Smooth muscle cell (in vitro differentiated cells): ENCODE results near the gene RAMACL. TPM values are rescaled to one million over a fixed set of nuclear protein-coding genes. Genes with fewer than 3 reads are reported as not detected.

ENCODE experiments used
- DNase-seq: peaks from one replicate; lab custom pipeline; 2025; ENCODE audit not compliant: unreplicated experiment; lab: John Stamatoyannopoulos, UW
- H2AFZ ChIP-seq: fragments of 200-600 bp; sonication (generic); 2 replicates; pipeline ENCODE4 v1.6.0; 2016; ENCODE audit warnings: antibody characterized with exemption, low read depth, mild to moderate bottlenecking
- H3F3A ChIP-seq: fragments of 200-600 bp; sonication (generic); 2 replicates; pipeline ENCODE4 v1.6.0; 2017; ENCODE audit warnings: antibody characterized with exemption, low read depth
- H3K27ac ChIP-seq: fragments of 200-600 bp; sonication (generic); 2 replicates; pipeline ENCODE4 v1.5.1; 2016; ENCODE audit warnings: low read depth, mild to moderate bottlenecking
- H3K27me3 ChIP-seq: fragments of 200-600 bp; sonication (generic); 2 replicates; pipeline ENCODE4 v1.6.1; 2016; ENCODE audit warnings: low read depth, mild to moderate bottlenecking
- H3K36me3 ChIP-seq: fragments of 200-600 bp; sonication (generic); 2 replicates; pipeline ENCODE4 v1.5.1; 2016; ENCODE audit warnings: low read depth
- H3K4me1 ChIP-seq: fragments of 200-600 bp; sonication (generic); 2 replicates; pipeline ENCODE4 v1.5.1; 2016; ENCODE audit warnings: low read depth
- H3K4me2 ChIP-seq: fragments of 200-600 bp; sonication (generic); 2 replicates; pipeline ENCODE4 v1.6.0; 2016; ENCODE audit warnings: mild to moderate bottlenecking
- H3K4me3 ChIP-seq: fragments of 200-600 bp; sonication (generic); 2 replicates; pipeline ENCODE4 v1.5.1; 2016; ENCODE audit warnings: mild to moderate bottlenecking
- H3K79me2 ChIP-seq: fragments of 200-600 bp; sonication (generic); 2 replicates; pipeline ENCODE4 v1.6.0; 2016; ENCODE audit warnings: low read depth, mild to moderate bottlenecking
- H3K9ac ChIP-seq: fragments of 200-600 bp; sonication (generic); 2 replicates; pipeline ENCODE4 v1.6.0; 2016; ENCODE audit warnings: low read depth
- H3K9me3 ChIP-seq: fragments of 200-600 bp; sonication (generic); replicated peaks from 2 replicates; pipeline ENCODE4 v1.5.1; 2016; ENCODE audit warnings: low read depth
- H4K20me1 ChIP-seq: fragments of 200-600 bp; sonication (generic); 2 replicates; pipeline ENCODE4 v1.6.0; 2016; ENCODE audit warnings: low read depth
- CTCF ChIP-seq: fragments of 200-600 bp; sonication (generic); IDR thresholded peaks from 2 replicates; pipeline ENCODE4 v1.5.1; 2017; ENCODE audit warnings: borderline replicate concordance, mild to moderate bottlenecking, antibody characterized with exemption; ENCODE audit not compliant: insufficient read depth, poor library complexity, severe bottlenecking
- WGBS: methylation state at CpG from one replicate; pipeline ENCODE4 v1.1.7; 2016; ENCODE audit warnings: low lambda C conversion rate; 5-methylcytosine and 5-hydroxymethylcytosine counted together
- polyA plus RNA-seq: library from polyadenylated mRNA; unstranded; fragments of >200 nt; fragmentation: Nextera tagmentation; extraction: Ambion mirVana; gene quantifications from 2 replicates; pipeline ENCODE4 v1.2.1, GENCODE V29; 2016
- total RNA-seq: library from RNA; depleted of rRNA; stranded (reverse); fragments of >200 nt; gene quantifications from 2 replicates; pipeline ENCODE4 v1.2.3, GENCODE V29; 2014

The RAMACL gene
- total and polyA plus RNA-seq, 2 experiments from 2014 or later: 0.13 to 0.14 TPM

GRCh38 chr6:166553563-166554271 is 32.8 kb downstream of the RAMACL start:
- H3K79me2 ChIP-seq: no peaks in the 10 kb centered on the region
- H3K27me3 ChIP-seq: no peaks in the 10 kb centered on the region
- TF ChIP-seq CTCF: no peak
- no peaks in the 10 kb centered on the region for H3F3A ChIP-seq
- WGBS: 80% methylated on average over 13 of the region's 13 CpGs
- no peak overlapping the region for H2AFZ ChIP-seq
- no peak overlapping the region for H3K4me3 ChIP-seq
- no peak overlapping the region for H3K27ac ChIP-seq
- H4K20me1 ChIP-seq: peaks cover 6% of the 10 kb centered on the region
- no peaks in the 10 kb centered on the region for H3K9me3 ChIP-seq
- no peaks in the 10 kb centered on the region for H3K36me3 ChIP-seq
- no peak overlapping the region for H3K9ac ChIP-seq
- H3K4me2 ChIP-seq: no peak overlapping the region
- H3K4me1 ChIP-seq: peaks cover 16% of the 10 kb centered on the region
- DNase-seq: no peak

GRCh38 chr6:166552600-166552999 is 33.9 kb downstream of the RAMACL start:
- H3K9me3 ChIP-seq: no peaks in the 10 kb centered on the region
- no peak overlapping the region for H2AFZ ChIP-seq
- H3K79me2 ChIP-seq: no peaks in the 10 kb centered on the region
- 88% methylated on average over 7 of the region's 7 CpGs for whole genome bisulfite sequencing
- no peaks in the 10 kb centered on the region for H3K27me3 ChIP-seq
- no peak for DNase-seq
- no peaks in the 10 kb centered on the region for H3F3A ChIP-seq
- no peak for TF ChIP-seq CTCF
- H3K4me1 ChIP-seq: peaks cover 16% of the 10 kb centered on the region
- H3K9ac ChIP-seq: no peak overlapping the region
- H3K4me2 ChIP-seq: no peak overlapping the region
- H3K4me3 ChIP-seq: no peak overlapping the region
- peaks cover 6% of the 10 kb centered on the region for H4K20me1 ChIP-seq
- H3K27ac ChIP-seq: no peak overlapping the region
- H3K36me3 ChIP-seq: no peaks in the 10 kb centered on the region

- Histone ChIP-seq H3K4me1 (peaks cover 16% of the 10 kb centered on the region), H3K9me3 (no peaks in the 10 kb centered on the region), H3K4me3 (no peak overlapping the region), H2AFZ (no peak overlapping the region), H4K20me1 (peaks cover 6% of the 10 kb centered on the region), H3F3A (no peaks in the 10 kb centered on the region), H3K27me3 (no peaks in the 10 kb centered on the region), H3K27ac (no peak overlapping the region), H3K79me2 (no peaks in the 10 kb centered on the region), H3K9ac (no peak overlapping the region), H3K4me2 (no peak overlapping the region), H3K36me3 (no peaks in the 10 kb centered on the region)
- no peak for DNase-seq
- TF ChIP-seq CTCF: no peak
- WGBS: 73% methylated on average over 16 of the region's 16 CpGs
These were observed 34.6 kb downstream of the RAMACL start for GRCh38 chr6:166551754-166552495.
